ENCODE data around the gene OR2D3. TPM values are rescaled to one million over a fixed set of nuclear protein-coding genes. Genes with fewer than 3 reads are reported as not detected.
"Not testable (repeated sequence)": the region's sequence is repeated elsewhere in the genome, so short reads cannot be mapped to it uniquely, and the experiment has no call there.

The OR2D3 gene
- total and polyA plus RNA-seq, 12 donors, result not detected

DNA sequence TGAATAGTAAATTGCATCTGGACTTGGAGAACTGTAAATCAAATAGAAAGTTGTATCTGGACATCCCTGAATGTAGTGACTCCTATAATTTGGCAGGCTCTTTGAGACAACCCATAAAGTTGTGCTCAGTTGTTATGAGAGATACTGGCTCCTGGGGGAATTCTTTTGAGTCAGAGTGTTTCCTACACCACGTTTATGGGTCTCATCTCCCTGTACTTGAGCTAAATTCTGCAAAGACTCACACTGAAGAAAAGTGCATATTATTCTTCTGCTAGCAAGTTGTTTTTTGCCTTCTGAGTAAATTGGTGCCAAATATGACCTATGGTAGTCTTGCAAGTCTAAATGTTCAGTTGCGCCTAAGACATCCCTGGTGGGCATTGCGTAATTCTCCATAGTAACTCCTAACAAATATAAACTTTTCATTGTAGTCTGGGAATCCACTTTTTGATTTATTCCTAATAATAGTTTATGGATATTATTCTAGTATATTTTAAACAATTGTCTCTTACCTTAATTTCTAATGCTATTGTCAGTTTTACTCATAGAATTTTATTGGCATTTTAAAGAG is 10.4 kb downstream of the OR2D3 start:
- no peak overlapping the region for H3K27ac ChIP-seq
- TF ChIP-seq POLR2A (IDR thresholded peaks at IDR 0.05), result no peak
- TF ChIP-seq, protein P1, sequence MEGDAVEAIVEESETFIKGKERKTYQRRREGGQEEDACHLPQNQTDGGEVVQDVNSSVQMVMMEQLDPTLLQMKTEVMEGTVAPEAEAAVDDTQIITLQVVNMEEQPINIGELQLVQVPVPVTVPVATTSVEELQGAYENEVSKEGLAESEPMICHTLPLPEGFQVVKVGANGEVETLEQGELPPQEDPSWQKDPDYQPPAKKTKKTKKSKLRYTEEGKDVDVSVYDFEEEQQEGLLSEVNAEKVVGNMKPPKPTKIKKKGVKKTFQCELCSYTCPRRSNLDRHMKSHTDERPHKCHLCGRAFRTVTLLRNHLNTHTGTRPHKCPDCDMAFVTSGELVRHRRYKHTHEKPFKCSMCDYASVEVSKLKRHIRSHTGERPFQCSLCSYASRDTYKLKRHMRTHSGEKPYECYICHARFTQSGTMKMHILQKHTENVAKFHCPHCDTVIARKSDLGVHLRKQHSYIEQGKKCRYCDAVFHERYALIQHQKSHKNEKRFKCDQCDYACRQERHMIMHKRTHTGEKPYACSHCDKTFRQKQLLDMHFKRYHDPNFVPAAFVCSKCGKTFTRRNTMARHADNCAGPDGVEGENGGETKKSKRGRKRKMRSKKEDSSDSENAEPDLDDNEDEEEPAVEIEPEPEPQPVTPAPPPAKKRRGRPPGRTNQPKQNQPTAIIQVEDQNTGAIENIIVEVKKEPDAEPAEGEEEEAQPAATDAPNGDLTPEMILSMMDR (IDR thresholded peaks at IDR 0.05), result no peak
- no peaks in the 10 kb centered on the region for H3K27me3 ChIP-seq
- H3K4me1 ChIP-seq (replicated peaks in 1 of 2), result no peaks in the 10 kb centered on the region
- H3K36me3 ChIP-seq (replicated peaks in 1 of 2), result no peaks in the 10 kb centered on the region
- WGBS, 4 donors, result 80 to 93% (median 83%) methylated on average over 3 of the region's 3 CpGs
- DNase-seq, result no peak
- no peaks in the 10 kb centered on the region for H3K9me3 ChIP-seq (replicated peaks in 1 of 3)
- intact Hi-C loops (cut with DNase I), result no loop called here
- H3K4me3 ChIP-seq, result no peak overlapping the region

DNA sequence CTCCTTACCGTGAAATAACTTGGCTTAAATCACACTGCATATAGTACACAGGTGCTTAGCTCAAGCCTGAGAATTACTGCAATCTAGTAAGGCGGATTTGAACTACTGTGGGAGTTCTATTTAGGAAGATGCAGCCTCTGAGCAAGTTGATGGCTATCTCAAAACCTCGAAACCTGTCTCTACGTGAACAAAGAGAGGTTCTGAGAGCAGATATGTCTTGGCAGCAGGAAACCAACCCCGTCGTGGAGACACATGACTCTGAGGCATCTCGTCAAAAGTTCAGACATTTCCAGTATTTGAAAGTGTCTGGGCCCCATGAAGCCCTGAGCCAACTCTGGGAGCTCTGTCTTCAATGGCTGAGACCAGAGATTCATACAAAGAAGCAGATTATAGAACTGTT is 11.3 kb downstream of the OR2D3 start:
- TF ChIP-seq, protein P1 (IDR thresholded peaks at IDR 0.05), result no peak
- no peak for TF ChIP-seq POLR2A (IDR thresholded peaks at IDR 0.05)
- WGBS, 4 donors, result 77 to 85% (median 78%) methylated on average over 7 of the region's 7 CpGs
- H3K9me3 ChIP-seq (replicated peaks in 1 of 3), result no peaks in the 10 kb centered on the region
- DNase-seq, result no peak
- H3K27me3 ChIP-seq, result no peaks in the 10 kb centered on the region
- no peak overlapping the region for H3K27ac ChIP-seq
- no peaks in the 10 kb centered on the region for H3K4me1 ChIP-seq (replicated peaks in 1 of 2)
- no peaks in the 10 kb centered on the region for H3K36me3 ChIP-seq (replicated peaks in 1 of 2)
- no peak overlapping the region for H3K4me3 ChIP-seq
- intact Hi-C loops (cut with DNase I), result no loop called here

DNA sequence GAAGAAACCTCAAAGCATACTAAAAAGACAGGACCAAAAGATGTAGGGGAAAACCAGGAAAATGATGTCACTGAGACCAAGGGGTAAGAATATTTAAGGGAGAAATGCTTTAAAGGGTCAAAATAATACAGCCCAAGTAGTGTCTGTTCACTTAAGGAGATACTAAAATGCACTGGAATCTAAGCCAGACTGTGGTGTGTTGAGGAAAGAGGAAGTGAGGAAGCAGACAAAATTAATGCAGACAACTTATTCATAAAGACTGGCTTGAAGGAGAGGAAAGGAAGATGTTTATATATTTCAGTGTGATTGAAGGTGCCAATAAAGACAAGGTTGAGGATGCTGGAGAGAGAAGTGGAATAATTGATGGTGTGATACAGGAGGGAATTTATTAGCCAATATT is 21.2 kb downstream of the OR2D3 start:
- no peaks in the 10 kb centered on the region for H3K27me3 ChIP-seq
- intact Hi-C loops (cut with DNase I), result no loop called here
- no peaks in the 10 kb centered on the region for H3K4me1 ChIP-seq (replicated peaks in 1 of 2)
- H3K27ac ChIP-seq, result no peak overlapping the region
- H3K9me3 ChIP-seq (replicated peaks in 1 of 3), result no peaks in the 10 kb centered on the region
- no peak for DNase-seq
- no peaks in the 10 kb centered on the region for H3K36me3 ChIP-seq (replicated peaks in 1 of 2)
- H3K4me3 ChIP-seq, result no peak overlapping the region
- no peak for TF ChIP-seq POLR2A (IDR thresholded peaks at IDR 0.05)
- TF ChIP-seq, protein P1 (IDR thresholded peaks at IDR 0.05), result no peak

DNA sequence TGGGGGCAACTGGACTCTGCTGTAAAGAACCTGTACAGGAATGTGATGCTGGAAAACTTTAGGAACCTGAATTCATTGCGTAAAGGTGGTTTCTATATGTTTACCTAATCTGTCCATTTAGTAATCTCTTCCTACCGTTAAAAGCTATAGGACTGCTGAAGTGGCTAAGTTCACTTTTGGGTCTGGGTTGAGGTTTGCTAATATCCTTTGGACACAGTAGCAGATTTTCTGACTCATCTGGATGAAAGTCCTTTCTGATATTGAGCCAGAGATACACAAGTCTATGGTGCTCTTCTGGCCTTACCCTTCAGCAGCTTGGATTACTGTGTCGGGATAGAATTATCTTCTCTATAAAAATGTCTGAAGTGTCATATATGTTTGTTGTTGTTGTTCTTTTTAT is 22.3 kb downstream of the OR2D3 start:
- intact Hi-C loops (cut with DNase I), result no loop called here
- no peaks in the 10 kb centered on the region for H3K27me3 ChIP-seq
- 77 to 93% (median 86%) methylated on average over 3 of the region's 3 CpGs for WGBS, 4 donors

DNA sequence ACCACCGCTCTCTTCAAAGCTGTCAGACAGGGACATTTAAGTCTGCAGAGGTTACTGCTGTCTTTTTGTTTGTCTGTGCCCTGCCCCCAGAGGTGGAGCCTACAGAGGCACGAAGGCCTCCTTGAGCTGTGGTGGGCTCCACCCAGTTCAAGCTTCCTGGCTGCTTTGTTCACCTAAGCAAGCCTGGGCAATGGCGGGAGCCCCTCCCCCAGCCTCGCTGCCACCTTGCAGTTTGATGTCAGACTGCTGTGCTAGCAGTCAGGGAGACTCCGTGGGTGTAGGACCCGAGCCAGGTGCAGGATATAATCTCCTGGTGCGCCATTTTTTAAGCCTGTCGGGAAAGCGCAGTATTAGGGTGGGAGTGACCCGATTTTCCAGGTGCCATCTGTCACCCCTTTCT is 33.4 kb downstream of the OR2D3 start:
- H3K9me3 ChIP-seq (replicated peaks in 1 of 3); H3K4me3 ChIP-seq; H3K27me3 ChIP-seq; H3K36me3 ChIP-seq (replicated peaks in 1 of 2); DNase-seq; H3K4me1 ChIP-seq (replicated peaks in 1 of 2); intact Hi-C loops (cut with DNase I); H3K27ac ChIP-seq: not testable (repeated sequence)
- WGBS, 4 donors, result 88 to 96% (median 91%) methylated on average over 8 to 10 of the region's 10 CpGs

More for the DNA sequence above, 22.3 kb downstream of the OR2D3 start:
- Histone ChIP-seq H3K4me3 (no peak overlapping the region), H3K4me1 (replicated peaks in 1 of 2) (no peaks in the 10 kb centered on the region), H3K36me3 (replicated peaks in 1 of 2) (no peaks in the 10 kb centered on the region), H3K9me3 (replicated peaks in 1 of 3) (no peaks in the 10 kb centered on the region), H3K27ac (no peak overlapping the region)
- TF ChIP-seq, protein P1 (IDR thresholded peaks at IDR 0.05), result no peak
- no peak for TF ChIP-seq POLR2A (IDR thresholded peaks at IDR 0.05)
- no peak for DNase-seq

All from adrenal gland (tissue), 12 donors.